OCI-LY1 (cell line): ENCODE results near the gene LCNL1.
A peak's percentile ranks its signal among the peaks of the same experiment; 100 is the strongest.

Experiments
- H2AFZ ChIP-seq: fragments of 200-600 bp; sonication (generic), shearing (Covaris generic); 2 replicates; pipeline ENCODE4 v1.6.0; 2014; ENCODE audit warnings: antibody characterized with exemption, mild to moderate bottlenecking, low read length
- H3F3A ChIP-seq: fragments of 200-600 bp; sonication (generic), shearing (Covaris generic); 2 replicates; pipeline ENCODE4 v1.6.0; 2014; ENCODE audit warnings: mild to moderate bottlenecking, antibody characterized with exemption, low read length, moderate library complexity; ENCODE audit not compliant: insufficient read depth
- H3K27ac ChIP-seq: fragments of 200-600 bp; sonication (generic); 2 replicates; pipeline ENCODE4 v1.5.1; 2014; ENCODE audit warnings: low read length, mixed run types, mild to moderate bottlenecking, low read depth; ENCODE audit not compliant: poor library complexity, severe bottlenecking
- H3K27me3 ChIP-seq: fragments of 200-600 bp; sonication (generic); 2 replicates; pipeline ENCODE4 v1.6.0; 2014; ENCODE audit warnings: antibody characterized with exemption, mild to moderate bottlenecking, low read length, moderate library complexity; ENCODE audit not compliant: insufficient read depth
- H3K36me3 ChIP-seq: fragments of 200-600 bp; sonication (generic); 2 replicates; pipeline ENCODE4 v1.6.1; 2014; ENCODE audit warnings: mild to moderate bottlenecking, antibody characterized with exemption, low read length, moderate library complexity, mixed read lengths; ENCODE audit not compliant: insufficient read depth
- H3K4me1 ChIP-seq: fragments of 200-600 bp; sonication (generic); 2 replicates; pipeline ENCODE4 v1.5.1; 2014; ENCODE audit warnings: mild to moderate bottlenecking, low read length, moderate library complexity; ENCODE audit not compliant: insufficient read depth, severe bottlenecking
- H3K4me2 ChIP-seq: fragments of 200-600 bp; sonication (generic), shearing (Covaris generic); 2 replicates; pipeline ENCODE4 v1.6.1; 2014; ENCODE audit warnings: low read length
- H3K4me3 ChIP-seq: fragments of 200-600 bp; sonication (generic); 2 replicates; pipeline ENCODE4 v1.5.1; 2014; ENCODE audit warnings: low read length, low read depth, mild to moderate bottlenecking, mixed read lengths; ENCODE audit not compliant: poor library complexity, severe bottlenecking
- H3K79me2 ChIP-seq: fragments of 200-600 bp; shearing (Covaris generic); 2 replicates; pipeline ENCODE4 v1.6.1; 2016; ENCODE audit warnings: mixed run types, low read length, mixed read lengths; ENCODE audit not compliant: insufficient read depth
- H3K9ac ChIP-seq: fragments of 200-600 bp; sonication (generic), shearing (Covaris generic); 2 replicates; pipeline ENCODE4 v1.6.1; 2014; ENCODE audit warnings: mild to moderate bottlenecking, low read length, mixed read lengths
- H3K9me2 ChIP-seq: fragments of 200-600 bp; sonication (generic), shearing (Covaris generic); 2 replicates; pipeline ENCODE4 v1.6.1; 2014; ENCODE audit warnings: low read depth, mild to moderate bottlenecking, low read length, mixed read lengths
- H3K9me3 ChIP-seq: fragments of 200-600 bp; shearing (Covaris generic); 2 replicates; pipeline ENCODE4 v1.6.1; 2014; ENCODE audit warnings: low read length, mixed read lengths
- H4K20me1 ChIP-seq: fragments of 200-600 bp; sonication (generic), shearing (Covaris generic); 2 replicates; pipeline ENCODE4 v1.6.0; 2016; ENCODE audit warnings: mild to moderate bottlenecking, low read length; ENCODE audit not compliant: insufficient read depth
- CTCF ChIP-seq: fragments of 200-600 bp; sonication (generic), shearing (Covaris generic); IDR thresholded peaks from 2 replicates; pipeline ENCODE4 v1.5.1; 2017; ENCODE audit warnings: mild to moderate bottlenecking, antibody characterized with exemption, low read length, moderate library complexity, mixed read lengths
- EZH2 ChIP-seq: fragments of 200-600 bp; sonication (generic), shearing (Covaris generic); IDR thresholded peaks from 2 replicates; pipeline ENCODE4 v1.8.0; 2017; ENCODE audit warnings: borderline replicate concordance, mixed run types, mild to moderate bottlenecking, antibody characterized with exemption, low read length, moderate library complexity, mixed read lengths

Gene LCNL1

GRCh38 chr9:136974817-136975535 is 7.8 kb upstream of the LCNL1 start:
- no peaks in the 10 kb centered on the region for H3F3A ChIP-seq
- H3K27ac ChIP-seq: no peak overlapping the region
- H3K4me2 ChIP-seq: no peak overlapping the region
- H3K4me1 ChIP-seq: no peaks in the 10 kb centered on the region
- no peaks in the 10 kb centered on the region for H3K9me3 ChIP-seq
- no peak overlapping the region for H3K4me3 ChIP-seq
- no peak for TF ChIP-seq EZH2
- TF ChIP-seq CTCF: no peak
- no peak overlapping the region for H2AFZ ChIP-seq
- no peak overlapping the region for H3K9ac ChIP-seq
- peaks cover 4% of the 10 kb centered on the region; the same call in 1 of the 2 replicates for H3K27me3 ChIP-seq
- no peaks in the 10 kb centered on the region for H3K36me3 ChIP-seq
- H3K79me2 ChIP-seq: no peaks in the 10 kb centered on the region
- no peaks in the 10 kb centered on the region for H3K9me2 ChIP-seq
- H4K20me1 ChIP-seq: no peaks in the 10 kb centered on the region

GRCh38 chr9:136975644-136976043 is 7.1 kb upstream of the LCNL1 start:
- H3K36me3 ChIP-seq: no peaks in the 10 kb centered on the region
- no peaks in the 10 kb centered on the region for H3K9me2 ChIP-seq
- H3K27ac ChIP-seq: no peak overlapping the region
- no peak overlapping the region for H3K9ac ChIP-seq
- H3K79me2 ChIP-seq: no peaks in the 10 kb centered on the region
- no peaks in the 10 kb centered on the region for H4K20me1 ChIP-seq
- H3K9me3 ChIP-seq: no peaks in the 10 kb centered on the region
- H3K4me3 ChIP-seq: no peak overlapping the region
- H3K4me1 ChIP-seq: no peaks in the 10 kb centered on the region
- no peaks in the 10 kb centered on the region for H3F3A ChIP-seq
- H3K4me2 ChIP-seq: no peak overlapping the region
- no peak overlapping the region for H2AFZ ChIP-seq
- peaks cover 5% of the 10 kb centered on the region; the same call in 1 of the 2 replicates for H3K27me3 ChIP-seq
- peak; percentile 30; the same call in 1 of the 2 replicates for TF ChIP-seq CTCF
- TF ChIP-seq EZH2: no peak

GRCh38 chr9:136977223-136977622 is 5.6 kb upstream of the LCNL1 start, which contains the start of gene PTGDS:
Gene PTGDS, plus strand, starts transcription at chr9:136977504. Its CDS starts 75 bp downstream, at chr9:136977579.
- Histone ChIP-seq H3F3A (no peaks in the 10 kb centered on the region), H3K4me1 (no peaks in the 10 kb centered on the region), H3K4me2 (no peak within 1 kb of the TSS), H3K79me2 (no peaks in the 10 kb centered on the region), H3K9me2 (no peaks in the 10 kb centered on the region), H3K9ac (no peak within 1 kb of the TSS), H2AFZ (no peak within 1 kb of the TSS), H3K36me3 (no peaks in the 10 kb centered on the region), H3K27ac (no peak within 1 kb of the TSS), H3K4me3 (no peak within 1 kb of the TSS), H3K9me3 (no peaks in the 10 kb centered on the region), H3K27me3 (peaks cover 9% of the 10 kb centered on the region; the same call in 1 of the 2 replicates), H4K20me1 (no peaks in the 10 kb centered on the region)
- no peak for TF ChIP-seq CTCF
